Measurements from ENCODE around the gene MMS22L.

DNA sequence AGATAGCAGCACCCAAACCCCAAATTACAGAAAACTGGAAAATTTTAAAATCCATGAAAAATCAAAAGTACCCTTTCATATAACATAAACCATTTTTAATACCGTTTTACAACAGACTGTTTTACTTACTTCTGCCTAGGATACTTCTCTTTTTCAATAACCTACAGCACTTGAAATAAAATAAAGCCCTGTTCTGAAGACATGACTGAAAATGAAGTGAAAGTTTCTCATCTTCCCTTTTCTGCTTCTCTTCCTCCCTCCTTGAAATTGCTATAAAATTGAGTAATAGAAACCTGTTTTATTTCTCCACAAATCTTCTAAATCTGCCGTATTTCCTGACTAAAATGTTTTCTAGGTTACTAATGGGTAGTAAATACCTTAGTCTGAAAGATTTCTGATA lies 20.3 kb downstream of the MMS22L start:
- TF ChIP-seq, protein P1, sequence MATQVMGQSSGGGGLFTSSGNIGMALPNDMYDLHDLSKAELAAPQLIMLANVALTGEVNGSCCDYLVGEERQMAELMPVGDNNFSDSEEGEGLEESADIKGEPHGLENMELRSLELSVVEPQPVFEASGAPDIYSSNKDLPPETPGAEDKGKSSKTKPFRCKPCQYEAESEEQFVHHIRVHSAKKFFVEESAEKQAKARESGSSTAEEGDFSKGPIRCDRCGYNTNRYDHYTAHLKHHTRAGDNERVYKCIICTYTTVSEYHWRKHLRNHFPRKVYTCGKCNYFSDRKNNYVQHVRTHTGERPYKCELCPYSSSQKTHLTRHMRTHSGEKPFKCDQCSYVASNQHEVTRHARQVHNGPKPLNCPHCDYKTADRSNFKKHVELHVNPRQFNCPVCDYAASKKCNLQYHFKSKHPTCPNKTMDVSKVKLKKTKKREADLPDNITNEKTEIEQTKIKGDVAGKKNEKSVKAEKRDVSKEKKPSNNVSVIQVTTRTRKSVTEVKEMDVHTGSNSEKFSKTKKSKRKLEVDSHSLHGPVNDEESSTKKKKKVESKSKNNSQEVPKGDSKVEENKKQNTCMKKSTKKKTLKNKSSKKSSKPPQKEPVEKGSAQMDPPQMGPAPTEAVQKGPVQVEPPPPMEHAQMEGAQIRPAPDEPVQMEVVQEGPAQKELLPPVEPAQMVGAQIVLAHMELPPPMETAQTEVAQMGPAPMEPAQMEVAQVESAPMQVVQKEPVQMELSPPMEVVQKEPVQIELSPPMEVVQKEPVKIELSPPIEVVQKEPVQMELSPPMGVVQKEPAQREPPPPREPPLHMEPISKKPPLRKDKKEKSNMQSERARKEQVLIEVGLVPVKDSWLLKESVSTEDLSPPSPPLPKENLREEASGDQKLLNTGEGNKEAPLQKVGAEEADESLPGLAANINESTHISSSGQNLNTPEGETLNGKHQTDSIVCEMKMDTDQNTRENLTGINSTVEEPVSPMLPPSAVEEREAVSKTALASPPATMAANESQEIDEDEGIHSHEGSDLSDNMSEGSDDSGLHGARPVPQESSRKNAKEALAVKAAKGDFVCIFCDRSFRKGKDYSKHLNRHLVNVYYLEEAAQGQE (IDR thresholded peaks at IDR 0.05; ENCODE audit: insufficient read depth in 1 of 2, low read depth in 2 of 2, low read length in 2 of 2), result no peak
- TF ChIP-seq POLR2AphosphoS5 (IDR thresholded peaks at IDR 0.05; ENCODE audit: low read depth, low read length), result no peak

Measured in PFSK-1 (cell line).